ENCODE results near the gene MTMR3.

Gene MTMR3

GRCh38 chr22:29975494-29975893 lies 92.5 kb downstream of the MTMR3 start:
- no peak for TF ChIP-seq CTCF (conservative IDR thresholded peaks at IDR 0.05; ENCODE audit: low read depth, low read length)
- no peak for DNase-seq (ENCODE audit: low read depth)

GRCh38 chr22:29977107-29977506 lies 94.1 kb downstream of the MTMR3 start:
- DNase-seq (ENCODE audit: low read depth) = no peak
- H3K4me3 ChIP-seq (ENCODE audit: low read depth, low read length) = no peak overlapping the region
- TF ChIP-seq CTCF (conservative IDR thresholded peaks at IDR 0.05; ENCODE audit: low read depth, low read length) = no peak

More at GRCh38 chr22:29975494-29975893, 92.5 kb downstream of the MTMR3 start:
- no peak overlapping the region for H3K4me3 ChIP-seq (ENCODE audit: low read depth, low read length)

GRCh38 chr22:29979777-29980321 lies 96.9 kb downstream of the MTMR3 start:
- no peak for TF ChIP-seq CTCF (conservative IDR thresholded peaks at IDR 0.05; ENCODE audit: low read depth, low read length)
- no peak overlapping the region for H3K4me3 ChIP-seq (ENCODE audit: low read depth, low read length)
- DNase-seq (ENCODE audit: low read depth) = no peak

- no peak overlapping the region for H3K4me3 ChIP-seq (ENCODE audit: low read depth, low read length)
- no peak for DNase-seq (ENCODE audit: low read depth)
- TF ChIP-seq CTCF (conservative IDR thresholded peaks at IDR 0.05; ENCODE audit: low read depth, low read length) = no peak
Observed at GRCh38 chr22:29983296-29983917, 100.4 kb downstream of the MTMR3 start.

- DNase-seq (ENCODE audit: low read depth) = no peak
- TF ChIP-seq CTCF (conservative IDR thresholded peaks at IDR 0.05; ENCODE audit: low read depth, low read length) = no peak
- no peak overlapping the region for H3K4me3 ChIP-seq (ENCODE audit: low read depth, low read length)
Observed at GRCh38 chr22:29985912-29986311, 102.9 kb downstream of the MTMR3 start.

GRCh38 chr22:29987137-29987536 lies 104.2 kb downstream of the MTMR3 start:
- H3K4me3 ChIP-seq (ENCODE audit: low read depth, low read length) = no peak overlapping the region
- no peak for DNase-seq (ENCODE audit: low read depth)
- TF ChIP-seq CTCF (conservative IDR thresholded peaks at IDR 0.05; ENCODE audit: low read depth, low read length) = no peak

- H3K4me3 ChIP-seq (ENCODE audit: low read depth, low read length) = no peak overlapping the region
- peak; percentile 48 for DNase-seq (ENCODE audit: low read depth)
- TF ChIP-seq CTCF (conservative IDR thresholded peaks at IDR 0.05; ENCODE audit: low read depth, low read length) = no peak
Observed at GRCh38 chr22:29988719-29989118, 105.7 kb downstream of the MTMR3 start.
